Osteocyte (in vitro differentiated cells): ENCODE measurements around the gene CABLES2. TPM values are rescaled to one million over a fixed set of nuclear protein-coding genes. Genes with fewer than 3 reads are reported as not detected.
"Not testable (repeated sequence)": the region's sequence is repeated elsewhere in the genome, so short reads cannot be mapped to it uniquely, and the experiment has no call there.

Experiments used
- DNase-seq: peaks from one replicate; pipeline ENCODE4 v3.0.0; 2021; ENCODE audit warnings: mixed read lengths; ENCODE audit not compliant: unreplicated experiment; ENCODE audit errors: extremely low spot score
- H3K27ac Mint-ChIP-seq: one replicate; pipeline ENCODE4 v1.8.0; 2021; ENCODE audit warnings: mild to moderate bottlenecking, mixed read lengths; ENCODE audit not compliant: unreplicated experiment
- H3K27me3 Mint-ChIP-seq: one replicate; pipeline ENCODE4 v1.8.0; 2021; ENCODE audit warnings: mixed read lengths; ENCODE audit not compliant: unreplicated experiment
- H3K36me3 Mint-ChIP-seq: one replicate; pipeline ENCODE4 v1.8.0; 2021; ENCODE audit warnings: mixed read lengths; ENCODE audit not compliant: unreplicated experiment
- H3K4me1 Mint-ChIP-seq: one replicate; pipeline ENCODE4 v1.8.0; 2021; ENCODE audit warnings: mixed read lengths; ENCODE audit not compliant: unreplicated experiment
- H3K4me3 Mint-ChIP-seq: one replicate; pipeline ENCODE4 v1.8.0; 2021; ENCODE audit warnings: mild to moderate bottlenecking, moderate library complexity, mixed read lengths; ENCODE audit not compliant: unreplicated experiment
- H3K9me3 Mint-ChIP-seq: one replicate; pipeline ENCODE4 v1.8.0; 2021; ENCODE audit warnings: mixed read lengths; ENCODE audit not compliant: unreplicated experiment
- CTCF ChIP-seq: fragments of 200-600 bp; sonication (generic); IDR thresholded peaks from 2 replicates; pipeline ENCODE4 v1.5.0; 2021; ENCODE audit warnings: antibody characterized with exemption, mild to moderate bottlenecking, moderate library complexity
- total RNA-seq: library from RNA; stranded (reverse); gene quantifications from 2 replicates; pipeline ENCODE4 v1.2.1, GENCODE V29; 2021

The CABLES2 gene
- total RNA-seq, 1 donor from 2014 or later, result 8.8 TPM

- TF ChIP-seq CTCF, result no peak
- H3K4me1 Mint-ChIP-seq, result no peaks in the 10 kb centered on the region
- no peaks in the 10 kb centered on the region for H3K9me3 Mint-ChIP-seq
- H3K4me3 Mint-ChIP-seq, result no peak overlapping the region
- no peaks in the 10 kb centered on the region for H3K36me3 Mint-ChIP-seq
- H3K27ac Mint-ChIP-seq, result no peak overlapping the region
- no peak for DNase-seq
- peaks cover 11% of the 10 kb centered on the region for H3K27me3 Mint-ChIP-seq
Measured at GRCh38 chr20:62428396-62429295, 21.6 kb upstream of the CABLES2 start.

GRCh38 chr20:62428002-62428372, 20.9 kb upstream of the CABLES2 start:
- H3K27ac Mint-ChIP-seq, result no peak overlapping the region

GRCh38 chr20:62427172-62428001, 20.3 kb upstream of the CABLES2 start, which contains the start of gene RBBP8NL:
RBBP8NL (minus strand) TSS chr20:62427539; CDS start chr20:62419647, 7,892 bp downstream.
- no peak for DNase-seq
- TF ChIP-seq CTCF, result no peak
- Mint-ChIP-seq H3K36me3 (no peaks in the 10 kb centered on the region), H3K4me3 (no peak within 1 kb of the TSS), H3K27me3 (peaks cover 9% of the 10 kb centered on the region), H3K4me1 (no peaks in the 10 kb centered on the region), H3K9me3 (no peaks in the 10 kb centered on the region), H3K27ac (no peak within 1 kb of the TSS)

More at GRCh38 chr20:62428002-62428372, 20.9 kb upstream of the CABLES2 start:
- Mint-ChIP-seq H3K9me3 (no peaks in the 10 kb centered on the region), H3K4me3 (no peak overlapping the region), H3K27me3 (peaks cover 9% of the 10 kb centered on the region), H3K4me1 (no peaks in the 10 kb centered on the region), H3K36me3 (no peaks in the 10 kb centered on the region)
- DNase-seq, result no peak
- TF ChIP-seq CTCF, result no peak

GRCh38 chr20:62426699-62427131, 19.6 kb upstream of the CABLES2 start:
- peaks cover 9% of the 10 kb centered on the region for H3K27me3 Mint-ChIP-seq
- no peak overlapping the region for H3K4me3 Mint-ChIP-seq
- H3K36me3 Mint-ChIP-seq, result no peaks in the 10 kb centered on the region
- TF ChIP-seq CTCF, result no peak
- no peaks in the 10 kb centered on the region for H3K9me3 Mint-ChIP-seq
- no peak overlapping the region for H3K27ac Mint-ChIP-seq
- H3K4me1 Mint-ChIP-seq, result no peaks in the 10 kb centered on the region
- DNase-seq, result no peak

- not testable (repeated sequence) for H3K36me3 Mint-ChIP-seq, DNase-seq, H3K27ac Mint-ChIP-seq, H3K27me3 Mint-ChIP-seq, H3K4me3 Mint-ChIP-seq, H3K9me3 Mint-ChIP-seq, H3K4me1 Mint-ChIP-seq
Measured at GRCh38 chr20:62426059-62426348, 18.9 kb upstream of the CABLES2 start.
